H9 (cell line): ENCODE data around the gene KLK3. TPM values are rescaled to one million over a fixed set of nuclear protein-coding genes. Genes with fewer than 3 reads are reported as not detected.

Experiments used
- DNase-seq: peaks from one replicate; pipeline ENCODE4 v3.0.0-alpha.2; 2017
- H2AFZ ChIP-seq: one replicate; pipeline ENCODE4 v1.6.1; 2013; ENCODE audit warnings: mild to moderate bottlenecking, low read length, control low read depth, moderate library complexity
- H2AK5ac ChIP-seq: 2 replicates; pipeline ENCODE4 v1.6.1; 2013; ENCODE audit warnings: low read length, control low read depth, mixed read lengths; ENCODE audit not compliant: insufficient read length
- H2BK120ac ChIP-seq: one replicate; pipeline ENCODE4 v1.6.1; 2013; ENCODE audit warnings: low read depth, mild to moderate bottlenecking, low read length, control low read depth, inconsistent platforms; ENCODE audit not compliant: poor library complexity, severe bottlenecking
- H2BK12ac ChIP-seq: 2 replicates; pipeline ENCODE4 v1.6.1; 2013; ENCODE audit warnings: low read length, control low read depth, mixed read lengths, low read depth; ENCODE audit not compliant: insufficient read length
- H2BK15ac ChIP-seq: 2 replicates; pipeline ENCODE4 v1.6.1; 2013; ENCODE audit warnings: low read depth, low read length, control low read depth
- H2BK20ac ChIP-seq: one replicate; pipeline ENCODE4 v1.6.1; 2013; ENCODE audit warnings: low read depth, mild to moderate bottlenecking, low read length, control low read depth, inconsistent platforms; ENCODE audit not compliant: poor library complexity, severe bottlenecking
- H2BK5ac ChIP-seq: 2 replicates; pipeline ENCODE4 v1.6.1; 2013; ENCODE audit warnings: low read length, control low read depth, mixed read lengths; ENCODE audit not compliant: insufficient read length
- H3K14ac ChIP-seq: 2 replicates; pipeline ENCODE4 v1.6.1; 2013; ENCODE audit warnings: low read length, control low read depth; ENCODE audit not compliant: insufficient read depth
- H3K18ac ChIP-seq: 2 replicates; pipeline ENCODE4 v1.6.1; 2013; ENCODE audit warnings: low read depth, mild to moderate bottlenecking, mixed read lengths, low read length, control low read depth; ENCODE audit not compliant: insufficient read length
- H3K23ac ChIP-seq: 2 replicates; pipeline ENCODE4 v1.6.1; 2013; ENCODE audit warnings: low read length, control low read depth, mixed read lengths, low read depth; ENCODE audit not compliant: insufficient read length
- H3K23me2 ChIP-seq: 2 replicates; pipeline ENCODE4 v1.6.1; 2013; ENCODE audit warnings: low read depth, mild to moderate bottlenecking, mixed read lengths, low read length, control low read depth; ENCODE audit not compliant: insufficient read length, poor library complexity, severe bottlenecking
- H3K27ac ChIP-seq: 2 replicates; pipeline ENCODE4 v1.5.1; 2013; ENCODE audit warnings: low read length, control low read depth, mixed read lengths, low read depth; ENCODE audit not compliant: insufficient read length
- H3K27me3 ChIP-seq: 2 replicates; pipeline ENCODE4 v1.6.1; 2013; ENCODE audit warnings: low read length, control low read depth, inconsistent platforms; ENCODE audit not compliant: insufficient read depth
- H3K4ac ChIP-seq: 2 replicates; pipeline ENCODE4 v1.6.1; 2013; ENCODE audit warnings: low read depth, mild to moderate bottlenecking, control low read depth, inconsistent platforms, low read length, moderate library complexity
- H3K4me1 ChIP-seq: 2 replicates; pipeline ENCODE4 v1.6.1; 2013; ENCODE audit warnings: low read length, control low read depth, inconsistent platforms; ENCODE audit not compliant: insufficient read depth
- H3K4me2 ChIP-seq: 2 replicates; pipeline ENCODE4 v1.6.1; 2013; ENCODE audit warnings: low read length, control low read depth, mixed read lengths; ENCODE audit not compliant: insufficient read length, insufficient read depth
- H3K56ac ChIP-seq: 2 replicates; pipeline ENCODE4 v1.6.1; 2013; ENCODE audit warnings: low read depth, mild to moderate bottlenecking, mixed read lengths, low read length, control low read depth; ENCODE audit not compliant: insufficient read length
- H3K79me1 ChIP-seq: 2 replicates; pipeline ENCODE4 v1.6.1; 2013; ENCODE audit warnings: low read depth, mild to moderate bottlenecking, moderate library complexity, low read length, control low read depth, inconsistent platforms; ENCODE audit not compliant: insufficient read depth, poor library complexity, severe bottlenecking
- H3K79me2 ChIP-seq: 2 replicates; pipeline ENCODE4 v1.6.1; 2013; ENCODE audit warnings: low read length, control low read depth, inconsistent platforms; ENCODE audit not compliant: insufficient read depth
- H3K9ac ChIP-seq: 2 replicates; pipeline ENCODE4 v1.6.1; 2013; ENCODE audit warnings: low read length, control low read depth, mixed read lengths; ENCODE audit not compliant: insufficient read length; ENCODE audit errors: extremely low read depth
- H3K9me3 ChIP-seq: one replicate; pipeline ENCODE4 v1.6.1; 2013; ENCODE audit warnings: low read depth, low read length, inconsistent platforms; ENCODE audit not compliant: control insufficient read depth
- H3T11ph ChIP-seq: one replicate; pipeline ENCODE4 v1.6.1; 2013; ENCODE audit warnings: mild to moderate bottlenecking, low read length, control low read depth, inconsistent platforms
- H4K20me1 ChIP-seq: one replicate; pipeline ENCODE4 v1.6.1; 2013; ENCODE audit not compliant: control insufficient read depth, insufficient read length, insufficient read depth
- H4K5ac ChIP-seq: 2 replicates; pipeline ENCODE4 v1.6.1; 2013; ENCODE audit warnings: low read depth, mild to moderate bottlenecking, mixed read lengths, low read length, control low read depth; ENCODE audit not compliant: insufficient read length
- H4K8ac ChIP-seq: replicated peaks from 2 replicates; pipeline ENCODE4 v1.6.1; 2013; ENCODE audit warnings: low read length, control low read depth, mixed read lengths, low read depth; ENCODE audit not compliant: insufficient read length
- H4K91ac ChIP-seq: 2 replicates; pipeline ENCODE4 v1.6.1; 2013; ENCODE audit warnings: low read depth, mild to moderate bottlenecking, moderate library complexity, mixed read lengths, low read length, control low read depth; ENCODE audit not compliant: insufficient read length
- H3K27ac Mint-ChIP-seq, 3 experiments: 2 replicates in 2 of 3; 3 replicates in 1 of 3; pipeline ENCODE4 v1.8.0; 2020 to 2021; ENCODE audit warnings: mixed read lengths in 3 of 3, mild to moderate bottlenecking in 1 of 3, moderate library complexity in 1 of 3
- H3K27me3 Mint-ChIP-seq: 2 replicates; pipeline ENCODE4 v1.8.0; 2021; ENCODE audit warnings: low read depth, mild to moderate bottlenecking, moderate library complexity, mixed read lengths
- H3K36me3 Mint-ChIP-seq, 3 experiments: 2 replicates in 2 of 3; 3 replicates in 1 of 3; pipeline ENCODE4 v1.8.0; 2020 to 2021; ENCODE audit warnings: low read depth in 3 of 3, mixed read lengths in 3 of 3; ENCODE audit not compliant: insufficient read depth in 1 of 3
- H3K4me1 Mint-ChIP-seq, 2 experiments: 2 replicates each; pipeline ENCODE4 v1.8.0; 2020; ENCODE audit warnings: mixed read lengths in 2 of 2
- H3K4me3 Mint-ChIP-seq, 2 experiments: 2 replicates in 1 of 2; 3 replicates in 1 of 2; pipeline ENCODE4 v1.8.0; 2020 to 2021; ENCODE audit warnings: mild to moderate bottlenecking in 2 of 2, mixed read lengths in 2 of 2, moderate library complexity in 1 of 2
- H3K9me3 Mint-ChIP-seq, 2 experiments: 2 replicates in 1 of 2; 3 replicates in 1 of 2; pipeline ENCODE4 v1.8.0; 2020; ENCODE audit warnings: mild to moderate bottlenecking in 2 of 2, mixed read lengths in 2 of 2, moderate library complexity in 1 of 2
- WGBS: extraction: QIAGEN DNeasy Blood & Tissue Kit; methylation state at CpG from one replicate; pipeline ENCODE4 v1.1.7; 2013; ENCODE audit warnings: missing lambda C conversion rate, low lambda C conversion rate, mixed read lengths; ENCODE audit not compliant: insufficient read length; ENCODE audit errors: extremely low coverage; 5-methylcytosine and 5-hydroxymethylcytosine counted together
- total RNA-seq: library from RNA; stranded (reverse); gene quantifications from 2 replicates; pipeline ENCODE4 v1.2.1, GENCODE V29; 2021
- TF ChIP-seq, protein P1 (sequence below): fragments of 200-600 bp; sonication (generic); conservative IDR thresholded peaks from 3 replicates; pipeline ENCODE4 v1.8.0; 2021; ENCODE audit warnings: antibody characterized with exemption, mild to moderate bottlenecking

The KLK3 gene
- total RNA-seq, 1 experiment from 2014 or later: not detected

DNA sequence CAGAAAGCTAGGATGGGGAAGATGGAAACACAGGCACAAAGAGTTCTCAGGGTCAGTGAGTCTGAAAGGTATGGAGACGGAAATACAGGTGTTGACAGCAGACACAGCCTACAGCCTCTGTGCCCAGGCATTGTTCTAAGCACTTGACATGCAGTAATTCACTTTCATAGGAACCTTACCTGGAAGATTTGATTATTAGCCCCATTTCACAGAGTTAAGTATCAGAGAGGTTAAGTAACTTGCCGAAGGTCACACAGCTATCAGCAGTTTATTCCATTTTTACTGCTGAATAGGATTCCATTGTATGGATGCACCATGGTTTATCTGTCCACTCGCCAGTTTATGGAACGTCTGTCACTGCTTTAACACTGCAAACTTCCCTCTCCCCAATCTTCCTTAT is 43.3 kb downstream of the KLK3 start:
- no peak overlapping the region for H3T11ph ChIP-seq
- H3K36me3 Mint-ChIP-seq: peaks cover 4 to 11% (median 7%) of the 10 kb centered on the region in 3 experiments; a peak in 5 of 7 replicates
- H3K4me1 Mint-ChIP-seq: no peaks in the 10 kb centered on the region
- H3K4me1 ChIP-seq: no peaks in the 10 kb centered on the region
- H3K23me2 ChIP-seq: no peaks in the 10 kb centered on the region
- H3K4ac ChIP-seq: no peak overlapping the region
- H3K23ac ChIP-seq: no peak overlapping the region
- no peaks in the 10 kb centered on the region for H3K79me1 ChIP-seq
- H2BK120ac ChIP-seq: no peak overlapping the region
- H2AK5ac ChIP-seq: no peak overlapping the region
- no peak overlapping the region for H4K5ac ChIP-seq
- no peak overlapping the region for H2BK15ac ChIP-seq
- H3K9me3 ChIP-seq: no peaks in the 10 kb centered on the region
- no peak for DNase-seq
- H3K56ac ChIP-seq: no peak overlapping the region
- H4K8ac ChIP-seq: no peak overlapping the region
- H3K27ac ChIP-seq: no peak overlapping the region
- H2BK20ac ChIP-seq: no peak overlapping the region
- no peaks in the 10 kb centered on the region for H4K20me1 ChIP-seq
- H3K27ac Mint-ChIP-seq: no peak overlapping the region
- TF ChIP-seq, protein P1, sequence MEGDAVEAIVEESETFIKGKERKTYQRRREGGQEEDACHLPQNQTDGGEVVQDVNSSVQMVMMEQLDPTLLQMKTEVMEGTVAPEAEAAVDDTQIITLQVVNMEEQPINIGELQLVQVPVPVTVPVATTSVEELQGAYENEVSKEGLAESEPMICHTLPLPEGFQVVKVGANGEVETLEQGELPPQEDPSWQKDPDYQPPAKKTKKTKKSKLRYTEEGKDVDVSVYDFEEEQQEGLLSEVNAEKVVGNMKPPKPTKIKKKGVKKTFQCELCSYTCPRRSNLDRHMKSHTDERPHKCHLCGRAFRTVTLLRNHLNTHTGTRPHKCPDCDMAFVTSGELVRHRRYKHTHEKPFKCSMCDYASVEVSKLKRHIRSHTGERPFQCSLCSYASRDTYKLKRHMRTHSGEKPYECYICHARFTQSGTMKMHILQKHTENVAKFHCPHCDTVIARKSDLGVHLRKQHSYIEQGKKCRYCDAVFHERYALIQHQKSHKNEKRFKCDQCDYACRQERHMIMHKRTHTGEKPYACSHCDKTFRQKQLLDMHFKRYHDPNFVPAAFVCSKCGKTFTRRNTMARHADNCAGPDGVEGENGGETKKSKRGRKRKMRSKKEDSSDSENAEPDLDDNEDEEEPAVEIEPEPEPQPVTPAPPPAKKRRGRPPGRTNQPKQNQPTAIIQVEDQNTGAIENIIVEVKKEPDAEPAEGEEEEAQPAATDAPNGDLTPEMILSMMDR: no peak
- H2BK12ac ChIP-seq: no peak overlapping the region
- no CpG with 5 or more reads among the region's 4 CpGs for WGBS
- H3K14ac ChIP-seq: no peak overlapping the region
- no peak overlapping the region for H2BK5ac ChIP-seq
- H3K27me3 ChIP-seq: no peaks in the 10 kb centered on the region
- H3K18ac ChIP-seq: no peak overlapping the region
- H3K9me3 Mint-ChIP-seq: peaks cover 29% of the 10 kb centered on the region in 2 experiments
- H3K79me2 ChIP-seq: no peaks in the 10 kb centered on the region
- H3K27me3 Mint-ChIP-seq: peaks cover 60% of the 10 kb centered on the region
- no peak overlapping the region for H3K9ac ChIP-seq
- H4K91ac ChIP-seq: no peak overlapping the region
- H3K4me2 ChIP-seq: no peak overlapping the region
- H3K4me3 Mint-ChIP-seq: no peak overlapping the region
- no peak overlapping the region for H2AFZ ChIP-seq
